ENCODE data around the gene KCNT1. TPM values are rescaled to one million over a fixed set of nuclear protein-coding genes. Genes with fewer than 3 reads are reported as not detected.

The KCNT1 gene
- total and polyA plus RNA-seq, 10 of the 15 experiments (the other 5 are each of a cell fraction or from before 2014, with no cell fraction given): not detected

DNA sequence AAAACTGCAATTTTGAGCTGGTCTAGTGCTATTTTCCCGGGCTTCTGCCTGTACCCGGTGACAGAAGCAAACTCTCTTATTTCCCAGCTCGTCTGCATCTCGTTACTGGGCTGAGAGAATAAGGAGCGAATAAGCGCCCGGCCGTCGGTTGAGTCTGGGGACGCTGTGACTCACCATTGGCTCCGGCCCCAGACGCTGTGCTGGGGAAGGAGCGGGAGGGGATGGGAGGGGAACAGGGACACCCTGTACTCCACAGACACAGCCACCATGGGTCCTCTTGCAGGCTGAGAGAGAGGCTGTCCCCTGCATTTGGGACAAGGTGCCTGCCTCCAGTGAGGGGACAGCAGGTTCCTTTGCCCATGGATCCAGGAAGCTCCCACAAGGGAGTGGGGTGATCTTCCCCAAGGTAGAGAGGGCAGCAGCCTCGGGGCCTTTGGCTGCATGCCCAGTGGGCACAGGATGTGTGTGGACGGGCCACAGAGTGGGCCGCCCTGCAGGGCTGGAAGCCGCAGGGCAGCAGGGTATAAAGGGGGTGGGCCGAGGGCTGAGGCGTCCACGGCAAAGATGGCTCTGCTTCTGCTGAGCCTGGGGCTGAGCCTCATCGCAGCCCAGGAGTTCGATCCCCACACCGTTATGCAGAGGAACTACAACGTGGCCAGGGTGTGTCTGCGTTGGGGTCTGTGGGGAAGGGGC lies 39.1 kb upstream of the KCNT1 start, which contains the start of gene LCN9 (continued):
- TF ChIP-seq, protein P1, sequence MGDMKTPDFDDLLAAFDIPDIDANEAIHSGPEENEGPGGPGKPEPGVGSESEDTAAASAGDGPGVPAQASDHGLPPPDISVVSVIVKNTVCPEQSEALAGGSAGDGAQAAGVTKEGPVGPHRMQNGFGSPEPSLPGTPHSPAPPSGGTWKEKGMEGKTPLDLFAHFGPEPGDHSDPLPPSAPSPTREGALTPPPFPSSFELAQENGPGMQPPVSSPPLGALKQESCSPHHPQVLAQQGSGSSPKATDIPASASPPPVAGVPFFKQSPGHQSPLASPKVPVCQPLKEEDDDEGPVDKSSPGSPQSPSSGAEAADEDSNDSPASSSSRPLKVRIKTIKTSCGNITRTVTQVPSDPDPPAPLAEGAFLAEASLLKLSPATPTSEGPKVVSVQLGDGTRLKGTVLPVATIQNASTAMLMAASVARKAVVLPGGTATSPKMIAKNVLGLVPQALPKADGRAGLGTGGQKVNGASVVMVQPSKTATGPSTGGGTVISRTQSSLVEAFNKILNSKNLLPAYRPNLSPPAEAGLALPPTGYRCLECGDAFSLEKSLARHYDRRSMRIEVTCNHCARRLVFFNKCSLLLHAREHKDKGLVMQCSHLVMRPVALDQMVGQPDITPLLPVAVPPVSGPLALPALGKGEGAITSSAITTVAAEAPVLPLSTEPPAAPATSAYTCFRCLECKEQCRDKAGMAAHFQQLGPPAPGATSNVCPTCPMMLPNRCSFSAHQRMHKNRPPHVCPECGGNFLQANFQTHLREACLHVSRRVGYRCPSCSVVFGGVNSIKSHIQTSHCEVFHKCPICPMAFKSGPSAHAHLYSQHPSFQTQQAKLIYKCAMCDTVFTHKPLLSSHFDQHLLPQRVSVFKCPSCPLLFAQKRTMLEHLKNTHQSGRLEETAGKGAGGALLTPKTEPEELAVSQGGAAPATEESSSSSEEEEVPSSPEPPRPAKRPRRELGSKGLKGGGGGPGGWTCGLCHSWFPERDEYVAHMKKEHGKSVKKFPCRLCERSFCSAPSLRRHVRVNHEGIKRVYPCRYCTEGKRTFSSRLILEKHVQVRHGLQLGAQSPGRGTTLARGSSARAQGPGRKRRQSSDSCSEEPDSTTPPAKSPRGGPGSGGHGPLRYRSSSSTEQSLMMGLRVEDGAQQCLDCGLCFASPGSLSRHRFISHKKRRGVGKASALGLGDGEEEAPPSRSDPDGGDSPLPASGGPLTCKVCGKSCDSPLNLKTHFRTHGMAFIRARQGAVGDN (IDR thresholded peaks at IDR 0.05): no peak
- no peak for TF ChIP-seq CHD2 (IDR thresholded peaks at IDR 0.05; ENCODE audit: borderline replicate concordance, low read depth, low read length)
- no peak for TF ChIP-seq SUPT20H (IDR thresholded peaks at IDR 0.05; ENCODE audit: borderline replicate concordance, control insufficient read depth, low read depth, low read length)
- no peak for TF ChIP-seq ZNF24 (IDR thresholded peaks at IDR 0.05)
- TF ChIP-seq PAX8 (IDR thresholded peaks at IDR 0.05): no peak
- TF ChIP-seq NR2C1 (IDR thresholded peaks at IDR 0.05): no peak
- TF ChIP-seq SMAD5 (IDR thresholded peaks at IDR 0.05; ENCODE audit: low read depth): no peak
- no peak for TF ChIP-seq MYB (IDR thresholded peaks at IDR 0.05; ENCODE audit: borderline replicate concordance, low read depth, low read length)
- TF ChIP-seq NFIC (IDR thresholded peaks at IDR 0.05; ENCODE audit: low read depth, low read length): no peak
- no peak for TF ChIP-seq EED (IDR thresholded peaks at IDR 0.05; ENCODE audit: low read depth)

GRCh38 chr9:135663451-135663770 lies 38.6 kb upstream of the KCNT1 start:
- ChIA-PET POLR2A (no interaction called here), SMC1A (ENCODE audit: uncharacterized antibody, unreplicated experiment) (no interaction called here), CTCF (no interaction called here), RAD21 (ENCODE audit: unreplicated experiment) (no interaction called here)
- H4K20me1 ChIP-seq (ENCODE audit: control insufficient read depth, insufficient read depth): no peaks in the 10 kb centered on the region
- no peaks in the 10 kb centered on the region for H3K36me3 ChIP-seq (ENCODE audit: control insufficient read depth in 2 of 2, insufficient read depth in 2 of 2, low read length in 1 of 2)
- no peak overlapping the region for H3K27ac ChIP-seq (ENCODE audit: control insufficient read depth, insufficient read depth)
- 0% methylated on average over 1 of the region's 3 CpGs for WGBS (ENCODE audit: insufficient coverage, insufficient replicate concordance, low lambda C conversion rate, missing lambda C conversion rate)
- intact Hi-C loops (cut with micrococcal nuclease; ENCODE audit: unreplicated experiment): no loop called here
- H3K4me1 ChIP-seq (ENCODE audit: control insufficient read depth, insufficient read depth, low read length): no peaks in the 10 kb centered on the region
- H3K9ac ChIP-seq (ENCODE audit: control insufficient read depth, insufficient read depth, low read length): no peak overlapping the region
- H3K79me2 ChIP-seq (ENCODE audit: control insufficient read depth, insufficient read depth, low read length): no peaks in the 10 kb centered on the region
- DNase-seq (ENCODE audit: low read depth, low spot score) (no peak), ATAC-seq (no peak), FAIRE-seq (no peak)
- H3K4me3 ChIP-seq: no peak overlapping the region
- TF ChIP-seq SIX5 (IDR thresholded peaks at IDR 0.05; ENCODE audit: low read depth, low read length, severe bottlenecking): no peak
- TF ChIP-seq BCL3 (IDR thresholded peaks at IDR 0.05; ENCODE audit: borderline replicate concordance, insufficient read depth, low read depth, low read length, poor library complexity, severe bottlenecking): no peak
- no peak for TF ChIP-seq CHD2 (IDR thresholded peaks at IDR 0.05; ENCODE audit: borderline replicate concordance, low read depth, low read length)
- TF ChIP-seq BCL11A (IDR thresholded peaks at IDR 0.05; ENCODE audit: low read depth, low read length): no peak
- TF ChIP-seq ZNF622 (IDR thresholded peaks at IDR 0.05): no peak
- no peak for TF ChIP-seq LARP7 (IDR thresholded peaks at IDR 0.05)
- in situ Hi-C loops (cut with MboI): no loop called here
- no peaks in the 10 kb centered on the region for H3K9me3 ChIP-seq (replicated peaks; ENCODE audit: control insufficient read depth, insufficient read depth, low read length)
- H3K27me3 ChIP-seq (replicated peaks in 1 of 2; ENCODE audit: control insufficient read depth in 2 of 2, insufficient read depth in 2 of 2, low read length in 1 of 2): no peaks in the 10 kb centered on the region
- BruUV-seq (replicated peaks): no TSS peak
- H2AFZ ChIP-seq (ENCODE audit: control insufficient read depth, low read depth, low read length): no peak overlapping the region
- H3K4me2 ChIP-seq (ENCODE audit: control insufficient read depth, insufficient read depth): no peak overlapping the region

All from GM12878 (cell line).